NCI-H2196 (cell line): ENCODE results near the gene PCNA.

Experiments
- DNase-seq: peaks from one replicate; lab custom pipeline; 2025; ENCODE audit not compliant: unreplicated experiment; lab: John Stamatoyannopoulos, UW

Gene PCNA

GRCh38 chr20:5143851-5144250 lies 24.1 kb upstream of the PCNA start:
- DNase-seq, result no peak

GRCh38 chr20:5141615-5142014 lies 21.9 kb upstream of the PCNA start:
- no peak for DNase-seq

- no peak for DNase-seq
Observed at GRCh38 chr20:5140195-5140594, 20.4 kb upstream of the PCNA start.

- no peak for DNase-seq
Observed at GRCh38 chr20:5136096-5136495, 16.3 kb upstream of the PCNA start.

GRCh38 chr20:5135363-5136012 lies 15.7 kb upstream of the PCNA start:
- no peak for DNase-seq

GRCh38 chr20:5133998-5134397 lies 14.2 kb upstream of the PCNA start:
- DNase-seq, result no peak

- no peak for DNase-seq
Observed at GRCh38 chr20:5131502-5131901, 11.7 kb upstream of the PCNA start.

GRCh38 chr20:5128886-5129285 lies 9.1 kb upstream of the PCNA start:
- no peak for DNase-seq

GRCh38 chr20:5127859-5128424 lies 8.2 kb upstream of the PCNA start:
- DNase-seq, result no peak

- DNase-seq, result peak; percentile 53
Observed at GRCh38 chr20:5127204-5127858, 7.6 kb upstream of the PCNA start.

- peak; percentile 99 for DNase-seq
Observed at GRCh38 chr20:5126512-5127203, 6.9 kb upstream of the PCNA start, which contains the start of gene CDS2. Gene CDS2 (plus strand): TSS chr20:5127008. CDS start chr20:5127093, 85 bp downstream.

- DNase-seq, result no peak
Observed at GRCh38 chr20:5122873-5123260, 3.1 kb upstream of the PCNA start.

GRCh38 chr20:5120185-5120476 lies 373 bp upstream of the PCNA start:
- no peak for DNase-seq

- DNase-seq, result no peak
Observed at GRCh38 chr20:5119143-5119434, 669 bp downstream of the PCNA start.

GRCh38 chr20:5118220-5119142 lies 1.3 kb downstream of the PCNA start:
- no peak for DNase-seq

- DNase-seq, result no peak
Observed at GRCh38 chr20:5116875-5117274, 2.9 kb downstream of the PCNA start.

GRCh38 chr20:5114403-5114802 lies 5.4 kb downstream of the PCNA start:
- no peak for DNase-seq

- no peak for DNase-seq
Observed at GRCh38 chr20:5113615-5113986, 6.2 kb downstream of the PCNA start.

GRCh38 chr20:5109276-5109675 lies 10.5 kb downstream of the PCNA start:
- DNase-seq, result no peak

- no peak for DNase-seq
Observed at GRCh38 chr20:5104479-5104878, 15.3 kb downstream of the PCNA start.

- peak; percentile 74 for DNase-seq
Observed at GRCh38 chr20:5100684-5101347, 18.9 kb downstream of the PCNA start.
